Type B pancreatic cell (in vitro differentiated cells): ENCODE results near the gene TRAPPC2L. TPM values are rescaled to one million over a fixed set of nuclear protein-coding genes. Genes with fewer than 3 reads are reported as not detected.
A peak's percentile ranks its signal among the peaks of the same experiment; 100 is the strongest.

Source experiments
- DNase-seq: peaks from one replicate; pipeline ENCODE4 v3.0.0; 2021; ENCODE audit warnings: mixed read lengths; ENCODE audit not compliant: unreplicated experiment; ENCODE audit errors: extremely low spot score
- H3K27ac Mint-ChIP-seq: 2 replicates; pipeline ENCODE4 v1.8.0; 2021; ENCODE audit warnings: mild to moderate bottlenecking, mixed read lengths
- H3K27me3 Mint-ChIP-seq: 2 replicates; pipeline ENCODE4 v1.8.0; 2021; ENCODE audit warnings: mixed read lengths
- H3K36me3 Mint-ChIP-seq: 2 replicates; pipeline ENCODE4 v1.8.0; 2021; ENCODE audit warnings: mixed read lengths
- H3K4me1 Mint-ChIP-seq: one replicate; pipeline ENCODE4 v1.8.0; 2021; ENCODE audit warnings: mixed read lengths; ENCODE audit not compliant: unreplicated experiment
- H3K4me3 Mint-ChIP-seq: 2 replicates; pipeline ENCODE4 v1.8.0; 2021; ENCODE audit warnings: mild to moderate bottlenecking, mixed read lengths
- H3K9me3 Mint-ChIP-seq: 2 replicates; pipeline ENCODE4 v1.8.0; 2021; ENCODE audit warnings: mixed read lengths
- CTCF ChIP-seq: fragments of 200-600 bp; sonication (generic); conservative IDR thresholded peaks from 2 replicates; pipeline ENCODE4 v1.5.0; 2021; ENCODE audit warnings: antibody characterized with exemption, mild to moderate bottlenecking
- long read RNA-seq: library from polyadenylated mRNA; unstranded; transcript quantifications from one replicate; pipeline ENCODE4 v2.0.0, GENCODE V29; 2020
- total RNA-seq: library from RNA; stranded (reverse); gene quantifications from 2 replicates; pipeline ENCODE4 v1.2.1, GENCODE V29; 2021; ENCODE audit warnings: low replicate concordance

Gene TRAPPC2L
- total RNA-seq, result 80.4 and 91.4 TPM in 2 replicates
- long read RNA-seq, transcript TRAPPC2L-201 (5 exons, 2,215 nt), result major isoform, 9 of 63 reads
- long read RNA-seq, partial matches to known transcripts, result 3 of 63 reads
- long read RNA-seq, other reads (novel, unspliced or antisense), result 46 of 63 reads

GRCh38 chr16:88856828-88857727, at the start of gene TRAPPC2L, which contains the start of gene GALNS:
Gene TRAPPC2L, plus strand, starts transcription at chr16:88857127. Its CDS starts 24 bp downstream, at chr16:88857151.
Gene GALNS, minus strand, starts transcription at chr16:88856947. Its CDS starts 70 bp downstream, at chr16:88856877.
- peak within 1 kb of the TSS; percentile 99 for H3K4me3 Mint-ChIP-seq
- no peaks in the 10 kb centered on the region for H3K9me3 Mint-ChIP-seq
- no peaks in the 10 kb centered on the region for H3K27me3 Mint-ChIP-seq
- peak; percentile 100 for DNase-seq
- H3K36me3 Mint-ChIP-seq, result no peaks in the 10 kb centered on the region
- peak within 1 kb of the TSS; percentile 95 for H3K27ac Mint-ChIP-seq
- no peak for TF ChIP-seq CTCF
- H3K4me1 Mint-ChIP-seq, result peaks cover 14% of the 10 kb centered on the region

GRCh38 chr16:88807142-88807625, 49.7 kb upstream of the TRAPPC2L start:
- no peak overlapping the region for H3K27ac Mint-ChIP-seq
- H3K4me3 Mint-ChIP-seq, result no peak overlapping the region
- no peaks in the 10 kb centered on the region for H3K4me1 Mint-ChIP-seq
- no peak for TF ChIP-seq CTCF
- H3K9me3 Mint-ChIP-seq, result no peaks in the 10 kb centered on the region
- no peak for DNase-seq
- H3K36me3 Mint-ChIP-seq, result no peaks in the 10 kb centered on the region
- H3K27me3 Mint-ChIP-seq, result no peaks in the 10 kb centered on the region

- no peak for TF ChIP-seq CTCF
- Mint-ChIP-seq H3K9me3 (no peaks in the 10 kb centered on the region), H3K4me1 (no peaks in the 10 kb centered on the region), H3K27ac (no peak overlapping the region), H3K36me3 (no peaks in the 10 kb centered on the region), H3K27me3 (no peaks in the 10 kb centered on the region), H3K4me3 (peak overlapping the region; percentile 39)
- DNase-seq, result no peak
Observed at GRCh38 chr16:88807626-88808453, 49.1 kb upstream of the TRAPPC2L start.

GRCh38 chr16:88809068-88809675, 47.8 kb upstream of the TRAPPC2L start:
- Mint-ChIP-seq H3K27ac (no peak overlapping the region), H3K4me3 (peak overlapping the region; percentile 90), H3K9me3 (no peaks in the 10 kb centered on the region), H3K36me3 (no peaks in the 10 kb centered on the region), H3K4me1 (peaks cover 3% of the 10 kb centered on the region), H3K27me3 (no peaks in the 10 kb centered on the region)
- TF ChIP-seq CTCF, result no peak
- no peak for DNase-seq

GRCh38 chr16:88809676-88810165, 47.2 kb upstream of the TRAPPC2L start:
- Mint-ChIP-seq H3K27me3 (no peaks in the 10 kb centered on the region), H3K4me1 (peaks cover 3% of the 10 kb centered on the region), H3K9me3 (no peaks in the 10 kb centered on the region), H3K4me3 (peak overlapping the region; percentile 90), H3K27ac (peak overlapping the region; percentile 76), H3K36me3 (no peaks in the 10 kb centered on the region)
- no peak for DNase-seq
- TF ChIP-seq CTCF, result no peak
